GM23338 (cell line): ENCODE measurements around the gene CIDEA. TPM values are rescaled to one million over a fixed set of nuclear protein-coding genes. Genes with fewer than 3 reads are reported as not detected.

Experiments used
- CREB1 ChIP-seq: fragments of 250-450 bp; sonication (Bioruptor Pico); IDR thresholded peaks from 2 replicates; pipeline ENCODE4 v1.5.0; 2020; ENCODE audit warnings: low read depth, mild to moderate bottlenecking, moderate library complexity
- JUNB ChIP-seq: IDR thresholded peaks from one replicate; pipeline ENCODE4 v1.6.1; 2016; ENCODE audit warnings: antibody characterized with exemption; ENCODE audit not compliant: unreplicated experiment
- POLR2AphosphoS5 ChIP-seq: IDR thresholded peaks from 2 replicates; pipeline ENCODE4 v1.6.1; 2016; ENCODE audit warnings: antibody characterized with exemption, low read depth
- polyA plus RNA-seq: library from polyadenylated mRNA; unstranded; fragments of >200 nt; fragmentation: Nextera tagmentation; extraction: Ambion mirVana; gene quantifications from 2 replicates; pipeline ENCODE4 v1.2.1, GENCODE V29; 2016
- total RNA-seq: library from RNA; depleted of rRNA; stranded (reverse); fragments of >200 nt; shearing (Covaris generic); gene quantifications from 2 replicates; pipeline ENCODE4 v1.2.3, GENCODE V29; 2014
- TF ChIP-seq, protein P1 (sequence below): fragments of 250-450 bp; sonication (Bioruptor Pico); IDR thresholded peaks from 2 replicates; pipeline ENCODE4 v1.5.0; 2020; ENCODE audit warnings: mild to moderate bottlenecking, moderate library complexity
- TF ChIP-seq, protein P2 (sequence below): IDR thresholded peaks from one replicate; pipeline ENCODE4 v1.6.1; 2018; ENCODE audit warnings: antibody characterized with exemption; ENCODE audit not compliant: unreplicated experiment
- TF ChIP-seq, protein P3 (sequence below): IDR thresholded peaks from 2 replicates; pipeline ENCODE4 v1.6.1; 2016; ENCODE audit warnings: antibody characterized with exemption

The CIDEA gene
- total and polyA plus RNA-seq, 2 experiments from 2014 or later: 0.45 TPM; not detected in 1

DNA sequence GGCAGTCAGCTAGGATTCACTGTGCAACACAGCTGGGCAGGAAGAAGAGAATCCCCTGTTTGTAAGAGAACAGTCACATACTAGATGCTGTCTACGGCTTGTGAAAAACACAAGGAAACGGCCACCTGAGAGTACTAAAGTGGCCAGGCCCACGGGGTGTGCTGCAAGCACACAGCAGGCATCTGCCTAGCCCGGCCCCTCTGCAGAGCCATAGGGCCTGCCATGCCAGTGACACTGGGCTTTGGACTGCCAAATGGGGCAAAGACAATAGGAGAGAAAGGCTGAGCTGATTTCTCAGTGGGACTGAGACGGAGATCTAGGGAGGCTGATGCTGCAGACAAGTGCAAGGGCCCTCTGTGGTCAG, 64.2 kb downstream of the CIDEA start (continued):
- TF ChIP-seq, protein P1, sequence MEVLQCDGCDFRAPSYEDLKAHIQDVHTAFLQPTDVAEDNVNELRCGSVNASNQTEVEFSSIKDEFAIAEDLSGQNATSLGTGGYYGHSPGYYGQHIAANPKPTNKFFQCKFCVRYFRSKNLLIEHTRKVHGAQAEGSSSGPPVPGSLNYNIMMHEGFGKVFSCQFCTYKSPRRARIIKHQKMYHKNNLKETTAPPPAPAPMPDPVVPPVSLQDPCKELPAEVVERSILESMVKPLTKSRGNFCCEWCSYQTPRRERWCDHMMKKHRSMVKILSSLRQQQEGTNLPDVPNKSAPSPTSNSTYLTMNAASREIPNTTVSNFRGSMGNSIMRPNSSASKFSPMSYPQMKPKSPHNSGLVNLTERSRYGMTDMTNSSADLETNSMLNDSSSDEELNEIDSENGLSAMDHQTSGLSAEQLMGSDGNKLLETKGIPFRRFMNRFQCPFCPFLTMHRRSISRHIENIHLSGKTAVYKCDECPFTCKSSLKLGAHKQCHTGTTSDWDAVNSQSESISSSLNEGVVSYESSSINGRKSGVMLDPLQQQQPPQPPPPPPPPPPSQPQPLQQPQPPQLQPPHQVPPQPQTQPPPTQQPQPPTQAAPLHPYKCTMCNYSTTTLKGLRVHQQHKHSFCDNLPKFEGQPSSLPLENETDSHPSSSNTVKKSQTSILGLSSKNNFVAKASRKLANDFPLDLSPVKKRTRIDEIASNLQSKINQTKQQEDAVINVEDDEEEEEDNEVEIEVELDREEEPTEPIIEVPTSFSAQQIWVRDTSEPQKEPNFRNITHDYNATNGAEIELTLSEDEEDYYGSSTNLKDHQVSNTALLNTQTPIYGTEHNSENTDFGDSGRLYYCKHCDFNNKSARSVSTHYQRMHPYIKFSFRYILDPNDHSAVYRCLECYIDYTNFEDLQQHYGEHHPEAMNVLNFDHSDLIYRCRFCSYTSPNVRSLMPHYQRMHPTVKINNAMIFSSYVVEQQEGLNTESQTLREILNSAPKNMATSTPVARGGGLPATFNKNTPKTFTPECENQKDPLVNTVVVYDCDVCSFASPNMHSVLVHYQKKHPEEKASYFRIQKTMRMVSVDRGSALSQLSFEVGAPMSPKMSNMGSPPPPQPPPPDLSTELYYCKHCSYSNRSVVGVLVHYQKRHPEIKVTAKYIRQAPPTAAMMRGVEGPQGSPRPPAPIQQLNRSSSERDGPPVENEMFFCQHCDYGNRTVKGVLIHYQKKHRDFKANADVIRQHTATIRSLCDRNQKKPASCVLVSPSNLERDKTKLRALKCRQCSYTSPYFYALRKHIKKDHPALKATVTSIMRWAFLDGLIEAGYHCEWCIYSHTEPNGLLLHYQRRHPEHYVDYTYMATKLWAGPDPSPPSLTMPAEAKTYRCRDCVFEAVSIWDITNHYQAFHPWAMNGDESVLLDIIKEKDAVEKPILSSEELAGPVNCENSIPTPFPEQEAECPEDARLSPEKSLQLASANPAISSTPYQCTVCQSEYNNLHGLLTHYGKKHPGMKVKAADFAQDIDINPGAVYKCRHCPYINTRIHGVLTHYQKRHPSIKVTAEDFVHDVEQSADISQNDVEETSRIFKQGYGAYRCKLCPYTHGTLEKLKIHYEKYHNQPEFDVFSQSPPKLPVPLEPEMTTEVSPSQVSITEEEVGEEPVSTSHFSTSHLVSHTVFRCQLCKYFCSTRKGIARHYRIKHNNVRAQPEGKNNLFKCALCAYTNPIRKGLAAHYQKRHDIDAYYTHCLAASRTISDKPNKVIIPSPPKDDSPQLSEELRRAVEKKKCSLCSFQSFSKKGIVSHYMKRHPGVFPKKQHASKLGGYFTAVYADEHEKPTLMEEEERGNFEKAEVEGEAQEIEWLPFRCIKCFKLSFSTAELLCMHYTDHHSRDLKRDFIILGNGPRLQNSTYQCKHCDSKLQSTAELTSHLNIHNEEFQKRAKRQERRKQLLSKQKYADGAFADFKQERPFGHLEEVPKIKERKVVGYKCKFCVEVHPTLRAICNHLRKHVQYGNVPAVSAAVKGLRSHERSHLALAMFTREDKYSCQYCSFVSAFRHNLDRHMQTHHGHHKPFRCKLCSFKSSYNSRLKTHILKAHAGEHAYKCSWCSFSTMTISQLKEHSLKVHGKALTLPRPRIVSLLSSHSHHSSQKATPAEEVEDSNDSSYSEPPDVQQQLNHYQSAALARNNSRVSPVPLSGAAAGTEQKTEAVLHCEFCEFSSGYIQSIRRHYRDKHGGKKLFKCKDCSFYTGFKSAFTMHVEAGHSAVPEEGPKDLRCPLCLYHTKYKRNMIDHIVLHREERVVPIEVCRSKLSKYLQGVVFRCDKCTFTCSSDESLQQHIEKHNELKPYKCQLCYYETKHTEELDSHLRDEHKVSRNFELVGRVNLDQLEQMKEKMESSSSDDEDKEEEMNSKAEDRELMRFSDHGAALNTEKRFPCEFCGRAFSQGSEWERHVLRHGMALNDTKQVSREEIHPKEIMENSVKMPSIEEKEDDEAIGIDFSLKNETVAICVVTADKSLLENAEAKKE (CRISPR knock-in tag): no peak
- TF ChIP-seq, protein P2, sequence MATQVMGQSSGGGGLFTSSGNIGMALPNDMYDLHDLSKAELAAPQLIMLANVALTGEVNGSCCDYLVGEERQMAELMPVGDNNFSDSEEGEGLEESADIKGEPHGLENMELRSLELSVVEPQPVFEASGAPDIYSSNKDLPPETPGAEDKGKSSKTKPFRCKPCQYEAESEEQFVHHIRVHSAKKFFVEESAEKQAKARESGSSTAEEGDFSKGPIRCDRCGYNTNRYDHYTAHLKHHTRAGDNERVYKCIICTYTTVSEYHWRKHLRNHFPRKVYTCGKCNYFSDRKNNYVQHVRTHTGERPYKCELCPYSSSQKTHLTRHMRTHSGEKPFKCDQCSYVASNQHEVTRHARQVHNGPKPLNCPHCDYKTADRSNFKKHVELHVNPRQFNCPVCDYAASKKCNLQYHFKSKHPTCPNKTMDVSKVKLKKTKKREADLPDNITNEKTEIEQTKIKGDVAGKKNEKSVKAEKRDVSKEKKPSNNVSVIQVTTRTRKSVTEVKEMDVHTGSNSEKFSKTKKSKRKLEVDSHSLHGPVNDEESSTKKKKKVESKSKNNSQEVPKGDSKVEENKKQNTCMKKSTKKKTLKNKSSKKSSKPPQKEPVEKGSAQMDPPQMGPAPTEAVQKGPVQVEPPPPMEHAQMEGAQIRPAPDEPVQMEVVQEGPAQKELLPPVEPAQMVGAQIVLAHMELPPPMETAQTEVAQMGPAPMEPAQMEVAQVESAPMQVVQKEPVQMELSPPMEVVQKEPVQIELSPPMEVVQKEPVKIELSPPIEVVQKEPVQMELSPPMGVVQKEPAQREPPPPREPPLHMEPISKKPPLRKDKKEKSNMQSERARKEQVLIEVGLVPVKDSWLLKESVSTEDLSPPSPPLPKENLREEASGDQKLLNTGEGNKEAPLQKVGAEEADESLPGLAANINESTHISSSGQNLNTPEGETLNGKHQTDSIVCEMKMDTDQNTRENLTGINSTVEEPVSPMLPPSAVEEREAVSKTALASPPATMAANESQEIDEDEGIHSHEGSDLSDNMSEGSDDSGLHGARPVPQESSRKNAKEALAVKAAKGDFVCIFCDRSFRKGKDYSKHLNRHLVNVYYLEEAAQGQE: no peak
- TF ChIP-seq JUNB: no peak
- TF ChIP-seq POLR2AphosphoS5: no peak
- TF ChIP-seq CREB1: no peak
- TF ChIP-seq, protein P3, sequence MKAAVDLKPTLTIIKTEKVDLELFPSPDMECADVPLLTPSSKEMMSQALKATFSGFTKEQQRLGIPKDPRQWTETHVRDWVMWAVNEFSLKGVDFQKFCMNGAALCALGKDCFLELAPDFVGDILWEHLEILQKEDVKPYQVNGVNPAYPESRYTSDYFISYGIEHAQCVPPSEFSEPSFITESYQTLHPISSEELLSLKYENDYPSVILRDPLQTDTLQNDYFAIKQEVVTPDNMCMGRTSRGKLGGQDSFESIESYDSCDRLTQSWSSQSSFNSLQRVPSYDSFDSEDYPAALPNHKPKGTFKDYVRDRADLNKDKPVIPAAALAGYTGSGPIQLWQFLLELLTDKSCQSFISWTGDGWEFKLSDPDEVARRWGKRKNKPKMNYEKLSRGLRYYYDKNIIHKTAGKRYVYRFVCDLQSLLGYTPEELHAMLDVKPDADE: no peak
